NK-92 treated with Interleukin-12 subunit alpha and Interleukin-12 subunit beta, amount 100 ng/mL, for 24 hours (cell line): ENCODE data around the gene OPTN.

Experiments used
- DNase-seq: peaks from one replicate; lab custom pipeline; 2025; lab: John Stamatoyannopoulos, UW

Gene OPTN

DNA sequence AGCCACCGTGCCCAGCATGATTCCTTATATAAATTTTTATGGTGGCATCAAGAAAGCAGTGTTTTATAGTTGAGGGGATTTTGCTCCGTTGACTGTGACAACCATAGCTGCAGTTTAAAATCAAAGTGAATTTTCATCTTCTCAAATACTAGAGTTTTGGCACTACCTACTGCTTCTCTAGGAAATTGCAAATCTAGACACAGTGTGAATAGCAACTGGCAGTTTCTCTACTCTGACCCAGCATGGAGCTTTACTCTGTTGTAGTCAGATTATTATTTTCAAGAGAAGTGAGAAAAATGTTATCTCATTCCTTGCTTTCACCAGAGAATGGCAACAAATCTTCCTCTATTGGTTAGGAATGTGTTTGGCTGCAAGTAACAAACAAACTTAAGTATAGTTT is 84.3 kb downstream of the OPTN start:
- no peak for DNase-seq

DNA sequence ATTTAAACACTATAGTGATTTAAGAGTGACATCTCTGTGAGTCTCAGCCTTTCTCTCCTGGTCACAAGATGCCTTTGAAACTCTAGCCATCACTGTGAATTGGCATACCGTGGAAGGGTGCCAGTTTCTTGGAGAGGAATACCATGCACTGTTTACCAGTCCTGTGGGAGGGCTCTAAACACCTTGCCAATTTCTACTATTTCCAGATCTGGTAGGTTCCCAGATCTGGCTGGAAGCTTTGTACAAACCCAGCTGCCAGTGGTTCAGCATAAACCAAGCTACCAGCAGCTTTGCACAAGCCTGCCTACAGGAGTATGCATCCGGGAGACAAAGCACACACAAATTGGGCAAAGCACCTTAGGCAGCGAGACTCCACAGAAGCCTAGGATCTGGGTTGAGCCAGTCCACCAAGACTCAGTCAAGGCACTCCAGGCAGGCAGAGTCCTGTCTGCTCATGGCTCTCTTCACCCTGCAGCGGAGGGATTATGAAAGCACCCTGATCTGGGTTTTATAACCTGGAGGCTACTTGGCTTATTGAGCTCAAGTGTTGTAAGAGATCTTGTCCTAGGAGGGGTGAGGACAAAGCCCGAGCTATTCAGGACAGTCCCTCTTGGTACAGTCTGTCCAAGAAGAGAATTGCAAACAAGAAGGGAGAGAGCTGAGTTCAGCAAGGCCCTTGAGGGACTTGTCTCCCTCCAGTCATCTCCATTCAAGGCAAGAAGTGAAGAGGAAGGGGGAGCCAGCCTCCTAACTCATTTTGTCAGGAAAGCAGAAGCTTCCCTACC is 85.0 kb downstream of the OPTN start:
- no peak for DNase-seq

- DNase-seq: no peak
Observed at GRCh38 chr10:13187135-13187534, 87.2 kb downstream of the OPTN start.
